ENCODE data around the gene HS1BP3.

GRCh38 chr2:20588918-20589871, 61.7 kb downstream of the HS1BP3 start:
- TF ChIP-seq MAX (IDR thresholded peaks at IDR 0.05) (no peak), NFIC (IDR thresholded peaks at IDR 0.05) (no peak), TEAD4 (IDR thresholded peaks at IDR 0.05) (no peak), FOXM1 (IDR thresholded peaks at IDR 0.05; ENCODE audit: borderline replicate concordance, low read depth) (no peak), EP300 (IDR thresholded peaks at IDR 0.05; ENCODE audit: borderline replicate concordance) (no peak), RAD21 (IDR thresholded peaks at IDR 0.05; ENCODE audit: low read depth) (no peak), REST (IDR thresholded peaks at IDR 0.05; ENCODE audit: low read depth) (no peak), YY1 (IDR thresholded peaks at IDR 0.05; ENCODE audit: low read depth) (no peak), USF1 (IDR thresholded peaks at IDR 0.05) (no peak), CREB1 (IDR thresholded peaks at IDR 0.05; ENCODE audit: low read depth) (no peak), CEBPB (IDR thresholded peaks at IDR 0.05) (no peak), TAF1 (IDR thresholded peaks at IDR 0.05; ENCODE audit: low read depth) (no peak)
